Heart left ventricle (tissue), 13 donors: Measurements from ENCODE around the gene COL6A2.

Experiments
- CTCF ChIP-seq, 12 donors: fragments of 200-600 bp; sonication (generic) in 4 of 12; IDR thresholded peaks; one replicate each; pipeline versions ENCODE4 v1.5.0 to v1.8.0; 2018 to 2022; ENCODE audit warnings: antibody characterized with exemption in 12 of 12, mild to moderate bottlenecking in 5 of 12
- POLR2A ChIP-seq, 2 donors: fragments of 450-650 bp; IDR thresholded peaks; one replicate each; pipeline ENCODE4 v1.6.1; 2017; ENCODE audit warnings: antibody characterized with exemption in 2 of 2, mild to moderate bottlenecking in 2 of 2, moderate library complexity in 2 of 2
- donor health status: ischemic (EF 13 %, LVEDD 7.1; RV severe dilation, severe dysfunction).
- donor health status: DM: no; HTN: yes; CAD: no.
- donor health status: DM: no; HTN: no; CAD: no.
- donor health status: ischemic (EF 25% LVEDD 6.9; RV normal size, moderate dysfunction).
- donor health status: ischemic (EF 25% LVEDD 5.7; RV mildly dilated, moderate dysfunction).
- donor health status: ischemic (EF 35%, LVEDD 5.7; RV mildly dilated, moderate dysfunction).
- donor health status: nonischemic (EF 11% LVEDD 7.7; RV severe dilation, severe dysfunction).
- donor health status: DM: yes; HTN: yes; CAD: no.
- donor health status: PGD.
- donor health status: ischemic (EF 29% LVEDD 5.4; RV normal size, mild dysfunction).
- donor health status: nonischemic (EF 23%, LVEDD 6.1; RV moderate dilation, normal function).

- TF ChIP-seq CTCF (IDR thresholded peaks at IDR 0.05) = no peak
- no peak for TF ChIP-seq POLR2A (IDR thresholded peaks at IDR 0.05)
Observed at GRCh38 chr21:46172863-46173528, 75.1 kb downstream of the COL6A2 start.
